ENCODE results near the gene OCA2. TPM values are rescaled to one million over a fixed set of nuclear protein-coding genes. Genes with fewer than 3 reads are reported as not detected.

OCA2 gene
- total and polyA plus RNA-seq, 2 of the 8 experiments (the other 6 are each of a cell fraction or from before 2014, with no cell fraction given): 0.20 TPM

DNA sequence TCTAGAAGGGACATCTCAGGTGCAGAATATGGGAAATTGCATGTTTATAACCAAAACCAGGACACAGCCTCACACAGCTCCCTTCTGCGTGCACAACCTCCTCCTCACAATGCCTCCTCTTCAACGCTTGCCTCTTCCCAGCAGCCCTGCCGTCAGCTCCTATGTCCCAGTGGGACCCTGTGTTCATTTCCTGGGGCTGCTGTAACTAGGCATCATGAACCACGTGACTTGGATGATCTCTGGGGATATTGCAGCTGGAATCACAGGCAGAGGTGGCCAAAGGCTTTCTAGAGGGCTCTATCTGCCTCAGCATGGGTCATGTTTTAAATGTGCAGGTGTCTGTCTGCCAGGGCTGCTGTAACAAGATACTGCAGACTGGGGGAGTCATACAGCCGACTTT is 375.3 kb downstream of the OCA2 start:
- H2AFZ ChIP-seq (ENCODE audit: low read length): no peak overlapping the region

More for the DNA sequence above, 375.3 kb downstream of the OCA2 start:
- Histone ChIP-seq H3K9ac (replicated peaks in 1 of 4; ENCODE audit: extremely low read depth in 1 of 4, low read depth in 3 of 4, low read length in 3 of 4) (no peak overlapping the region), H3K27me3 (replicated peaks in 1 of 4; ENCODE audit: control insufficient read depth in 3 of 4, extremely low read depth in 1 of 4, insufficient read depth in 3 of 4, low read length in 3 of 4) (no peaks in the 10 kb centered on the region), H3K4me3 (ENCODE audit: extremely low read depth in 1 of 4, insufficient read depth in 2 of 4, low read depth in 3 of 4, low read length in 4 of 4) (no peak overlapping the region), H4K91ac (replicated peaks; ENCODE audit: insufficient read length, low read length) (no peak overlapping the region), H2BK20ac (ENCODE audit: low read length) (no peak overlapping the region), H3K23ac (ENCODE audit: insufficient read length) (no peak overlapping the region), H4K20me1 (replicated peaks in 1 of 2; ENCODE audit: control insufficient read depth in 1 of 2, insufficient read depth in 2 of 2, low read length in 2 of 2) (no peaks in the 10 kb centered on the region), H2BK120ac (replicated peaks; ENCODE audit: low read depth, low read length) (no peak overlapping the region), H2BK5ac (ENCODE audit: low read depth, low read length) (0 out of 2 replicates have a peak overlapping the region, but pooled peaks have one; percentile 19), H3K23me2 (ENCODE audit: low read depth, low read length) (no peaks in the 10 kb centered on the region), H4K8ac (ENCODE audit: extremely low read depth, insufficient read depth, low read length) (no peak overlapping the region), H2BK15ac (ENCODE audit: low read length) (no peak overlapping the region), H3K4ac (replicated peaks; ENCODE audit: insufficient read length, low read depth, low read length) (no peak overlapping the region), H3K56ac (replicated peaks; ENCODE audit: insufficient read length, low read depth, low read length) (no peak overlapping the region), H2BK12ac (ENCODE audit: low read depth, low read length) (no peak overlapping the region), H3K4me2 (ENCODE audit: insufficient read depth in 1 of 2, low read depth in 2 of 2, low read length in 2 of 2) (no peak overlapping the region), H3K36me3 (ENCODE audit: control insufficient read depth in 2 of 4, insufficient read depth in 4 of 4, low read length in 3 of 4) (no peaks in the 10 kb centered on the region), H4K5ac (ENCODE audit: insufficient read length, low read depth, low read length) (no peak overlapping the region), H3K18ac (ENCODE audit: extremely low read depth, low read length) (no peak overlapping the region), H3K14ac (ENCODE audit: insufficient read length) (no peak overlapping the region), H2AK5ac (ENCODE audit: low read depth, low read length) (no peak overlapping the region), H3K9me3 (ENCODE audit: insufficient read depth in 2 of 2, low read depth in 1 of 2, low read length in 1 of 2) (no peaks in the 10 kb centered on the region), H3K4me1 (replicated peaks in 1 of 4; ENCODE audit: control insufficient read depth in 3 of 4, insufficient read depth in 4 of 4, low read length in 3 of 4) (peaks cover 0 to 3% (median under 1%) of the 10 kb centered on the region in 4 experiments; a peak in 2 of 7 replicates), H3K79me1 (ENCODE audit: low read depth, low read length) (no peaks in the 10 kb centered on the region), H3K27ac (ENCODE audit: low read depth, low read length) (no peak overlapping the region), H3K79me2 (ENCODE audit: control insufficient read depth in 1 of 2, insufficient read depth in 2 of 2, low read length in 2 of 2) (no peaks in the 10 kb centered on the region)
- ChIA-PET CTCF (ENCODE audit: partially characterized antibody) (interaction anchor here (1.1 to 2.2 kb wide), 4 partner anchors 9 to 39 kb away, joined by 3 to 5 read pairs (median 4); no protein-coding TSS in a partner anchor), POLR2A (ENCODE audit: partially characterized antibody) (no interaction called here)
- DNase-seq (ENCODE audit: low read depth in 1 of 2, low spot score in 2 of 2): no peak
- no peak for FAIRE-seq
- 86% methylated on average over 5 of the region's 5 CpGs; no CpG with 5 or more reads in 1 of the 2 experiments for WGBS, 2 experiments (ENCODE audit: extremely low coverage in 1 of 2, insufficient coverage in 1 of 2, insufficient read length in 1 of 2, insufficient replicate concordance in 2 of 2, low coverage in 1 of 2, low lambda C conversion rate in 2 of 2, missing lambda C conversion rate in 1 of 2)
- TF ChIP-seq RAD21 (IDR thresholded peaks at IDR 0.05 in 1 of 2, conservative IDR thresholded peaks at IDR 0.05 in 1 of 2; ENCODE audit: low read depth in 2 of 2, low read length in 2 of 2) (peak in 1 of 2 experiments; percentile 21; a peak in 1 of 4 replicates), ZNF274 (IDR thresholded peaks at IDR 0.05; ENCODE audit: borderline replicate concordance, extremely low read depth, low read length) (no peak), NRF1 (IDR thresholded peaks at IDR 0.05; ENCODE audit: low read depth, low read length) (no peak), CHD1 (IDR thresholded peaks at IDR 0.05; ENCODE audit: low read depth, low read length) (no peak), TEAD4 (IDR thresholded peaks at IDR 0.05; ENCODE audit: low read depth, low read length) (no peak), CBX8 (IDR thresholded peaks at IDR 0.05; ENCODE audit: borderline replicate concordance, low read depth, low read length) (no peak), SAP30 (IDR thresholded peaks at IDR 0.05; ENCODE audit: insufficient read depth, insufficient replicate concordance, low read length) (no peak), CBX5 (IDR thresholded peaks at IDR 0.05; ENCODE audit: low read depth, low read length) (no peak), TCF12 (IDR thresholded peaks at IDR 0.05; ENCODE audit: low read depth, low read length) (0 out of 2 replicates have a peak, but pooled peaks have one; percentile 71), MAFK (IDR thresholded peaks at IDR 0.05; ENCODE audit: low read depth, low read length) (no peak), BCL11A (IDR thresholded peaks at IDR 0.05; ENCODE audit: low read depth in 2 of 2, low read length in 2 of 2) (no peak), SIRT6 (IDR thresholded peaks at IDR 0.05; ENCODE audit: low read length) (no peak), EGR1 (IDR thresholded peaks at IDR 0.05; ENCODE audit: borderline replicate concordance, low read depth, low read length) (no peak), ASH2L (IDR thresholded peaks at IDR 0.05; ENCODE audit: low read length) (no peak)

Data from H1 (cell line).